H7 (cell line): ENCODE data around the gene NENF. TPM values are rescaled to one million over a fixed set of nuclear protein-coding genes. Genes with fewer than 3 reads are reported as not detected.
A peak's percentile ranks its signal among the peaks of the same experiment; 100 is the strongest.
"Not testable (repeated sequence)": the region's sequence is repeated elsewhere in the genome, so short reads cannot be mapped to it uniquely, and the experiment has no call there.

Experiments
- DNase-seq: peaks from one replicate; pipeline ENCODE4 v3.0.0; 2012
- H3K27me3 ChIP-seq: 2 replicates; pipeline ENCODE4 v1.6.0; 2011; ENCODE audit warnings: mild to moderate bottlenecking, low read length; ENCODE audit not compliant: control insufficient read depth, insufficient read depth
- H3K36me3 ChIP-seq: replicated peaks from 2 replicates; pipeline ENCODE4 v1.5.1; 2011; ENCODE audit warnings: low read length; ENCODE audit not compliant: control insufficient read depth, insufficient read depth
- H3K4me3 ChIP-seq: 2 replicates; pipeline ENCODE4 v1.5.1; 2011; ENCODE audit warnings: low read depth, mild to moderate bottlenecking, control low read depth, low read length, moderate library complexity; ENCODE audit not compliant: insufficient read depth
- total RNA-seq: library from RNA; depleted of rRNA; stranded (reverse); fragments of >200 nt; shearing (Covaris generic); gene quantifications from 2 replicates; pipeline ENCODE4 v1.2.3, GENCODE V29; 2014

The NENF gene
- total RNA-seq, 1 experiment from 2014 or later: 39.8 TPM

- H3K4me3 ChIP-seq: no peak overlapping the region
- no peaks in the 10 kb centered on the region for H3K36me3 ChIP-seq
- H3K27me3 ChIP-seq: no peaks in the 10 kb centered on the region
- peak; percentile 86 for DNase-seq
Measured at GRCh38 chr1:212477014-212477679, 44.4 kb downstream of the NENF start.

DNA sequence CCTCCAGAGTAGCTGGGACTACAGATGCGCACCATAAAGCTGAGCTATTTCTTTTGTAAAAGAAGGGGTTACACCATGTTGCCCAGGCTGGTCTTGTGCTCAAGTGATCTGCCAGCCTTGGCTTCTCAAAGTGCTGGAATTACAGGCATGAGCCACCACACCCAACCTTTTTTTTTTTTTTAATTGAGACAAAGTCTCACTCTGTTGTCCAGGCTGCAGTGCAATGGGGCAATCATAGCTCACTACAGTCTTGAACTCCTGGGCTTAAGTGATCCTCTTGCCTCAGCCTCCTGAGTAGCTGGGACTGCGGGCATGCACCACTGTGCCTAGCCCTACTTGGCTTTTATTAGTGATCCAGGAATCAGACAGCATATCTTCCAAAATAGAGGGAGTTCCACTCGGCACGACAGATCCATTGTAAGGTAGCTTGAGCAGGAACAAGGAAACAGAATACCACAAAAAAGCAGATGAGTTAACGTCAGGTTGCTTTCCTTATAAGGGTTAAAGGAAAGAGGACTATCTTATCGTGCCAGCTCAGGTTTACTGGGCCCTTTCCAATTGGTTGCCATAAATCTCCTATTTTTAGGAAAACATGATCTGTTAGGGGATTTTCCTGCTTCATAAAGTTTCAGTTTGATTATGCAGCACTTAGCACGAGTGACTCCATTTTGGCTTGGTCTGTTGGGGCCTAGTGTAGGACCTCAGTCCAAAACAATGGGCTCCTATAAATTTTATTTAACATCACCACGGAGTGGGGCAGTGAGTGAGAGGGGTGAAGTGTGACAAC lies 45.2 kb downstream of the NENF start:
- no peak for DNase-seq
- H3K4me3 ChIP-seq: no peak overlapping the region
- no peaks in the 10 kb centered on the region for H3K36me3 ChIP-seq
- H3K27me3 ChIP-seq: no peaks in the 10 kb centered on the region

GRCh38 chr1:212478467-212479025 lies 45.8 kb downstream of the NENF start:
- Histone ChIP-seq H3K36me3 (no peaks in the 10 kb centered on the region), H3K27me3 (no peaks in the 10 kb centered on the region), H3K4me3 (no peak overlapping the region)
- no peak for DNase-seq

DNA sequence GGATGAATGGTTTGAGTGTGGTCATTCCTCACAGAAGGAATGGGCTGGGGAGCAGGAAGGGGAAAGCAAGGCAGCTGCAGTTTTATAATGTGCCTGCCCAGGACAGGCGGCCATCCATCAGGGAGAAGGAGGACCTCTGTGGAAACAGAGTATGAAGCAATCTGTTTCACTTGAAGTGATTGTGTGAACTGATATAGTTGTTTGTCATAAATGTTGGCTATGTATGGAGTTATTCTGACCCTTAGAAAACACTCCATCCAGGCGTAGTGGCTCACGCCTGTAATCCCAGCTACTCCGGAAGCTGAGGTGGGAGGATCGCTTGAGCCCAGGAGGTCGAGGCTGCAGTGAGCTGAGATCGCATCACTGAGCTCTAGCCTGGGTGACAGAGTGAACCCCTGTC lies 46.5 kb downstream of the NENF start:
- no peak for DNase-seq
- Histone ChIP-seq H3K36me3 (no peaks in the 10 kb centered on the region), H3K4me3 (no peak overlapping the region), H3K27me3 (no peaks in the 10 kb centered on the region)

DNA sequence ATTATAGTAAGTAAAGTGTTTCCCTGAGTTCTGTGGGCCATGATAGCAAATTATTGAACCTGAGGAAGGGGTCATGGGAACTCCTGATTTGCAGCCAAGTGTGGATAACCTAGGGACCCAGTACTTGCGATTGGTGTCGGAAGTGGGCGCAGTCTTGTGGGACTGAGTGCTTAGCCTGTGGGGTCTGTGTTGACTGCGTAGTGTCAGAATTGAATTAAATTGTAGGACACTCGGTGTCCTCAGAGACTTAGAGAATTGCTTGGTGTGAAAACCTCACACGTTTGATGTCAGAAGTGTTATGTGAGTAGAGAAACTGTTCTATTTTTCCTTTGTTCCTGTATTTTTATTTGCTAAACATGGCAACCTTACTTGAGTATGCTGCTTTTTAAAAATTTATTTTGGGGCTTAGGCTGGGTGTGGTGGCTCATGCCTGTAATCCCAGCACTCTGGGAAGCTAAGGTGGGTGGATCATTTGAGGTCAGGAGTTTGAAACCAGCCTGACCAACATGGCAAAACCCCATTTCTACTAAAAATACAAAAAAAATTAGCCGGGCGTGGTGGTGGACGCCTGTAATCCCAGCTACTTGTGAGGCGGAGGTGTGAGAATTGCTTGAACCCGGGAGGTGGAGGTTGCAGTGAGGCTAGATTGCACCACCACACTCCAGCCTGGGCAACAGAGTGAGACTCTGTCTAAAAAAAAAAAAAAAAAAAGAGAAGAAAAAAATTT lies 48.2 kb downstream of the NENF start:
- not testable (repeated sequence) for H3K27me3 ChIP-seq, DNase-seq, H3K36me3 ChIP-seq, H3K4me3 ChIP-seq

GRCh38 chr1:212481438-212481767 lies 48.7 kb downstream of the NENF start:
- H3K27me3 ChIP-seq: no peaks in the 10 kb centered on the region
- no peak overlapping the region for H3K4me3 ChIP-seq
- DNase-seq: no peak
- H3K36me3 ChIP-seq: no peaks in the 10 kb centered on the region

DNA sequence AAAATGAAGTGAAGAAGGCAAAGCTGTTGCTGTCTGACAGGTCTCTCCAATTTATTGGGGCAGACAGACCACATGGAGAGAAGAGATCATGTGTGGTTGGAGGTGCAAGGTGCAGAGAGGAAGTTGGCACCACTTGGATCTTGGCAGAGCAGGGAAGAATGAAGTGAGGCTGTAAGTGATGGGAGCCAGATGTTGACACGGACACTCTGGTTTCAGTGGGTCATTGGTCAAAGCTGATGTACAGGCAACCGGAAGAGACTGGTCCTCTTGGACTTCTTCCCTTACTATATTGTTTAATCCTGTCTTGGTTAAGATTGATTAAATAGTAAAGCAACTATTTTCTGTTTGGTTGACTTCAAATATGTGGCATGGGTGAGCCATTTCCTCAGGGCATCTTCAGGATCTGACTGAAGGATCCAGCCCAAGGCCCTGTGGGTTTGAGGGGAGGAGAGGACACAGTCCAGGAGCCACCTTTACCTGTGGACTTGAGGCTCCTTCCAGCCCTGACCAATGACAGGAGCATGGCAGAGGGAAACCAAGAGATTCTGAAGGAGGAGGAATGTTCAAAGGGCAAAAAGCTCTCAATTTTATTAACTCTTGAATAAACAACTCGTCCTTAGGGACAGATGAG lies 49.4 kb downstream of the NENF start:
- Histone ChIP-seq H3K36me3 (no peaks in the 10 kb centered on the region), H3K4me3 (no peak overlapping the region), H3K27me3 (no peaks in the 10 kb centered on the region)
- no peak for DNase-seq

- DNase-seq: no peak
- Histone ChIP-seq H3K27me3 (no peaks in the 10 kb centered on the region), H3K4me3 (no peak overlapping the region), H3K36me3 (no peaks in the 10 kb centered on the region)
Measured at GRCh38 chr1:212482637-212483441, 50.1 kb downstream of the NENF start.

GRCh38 chr1:212484701-212485570 lies 52.2 kb downstream of the NENF start:
- Histone ChIP-seq H3K36me3 (no peaks in the 10 kb centered on the region), H3K4me3 (no peak overlapping the region), H3K27me3 (no peaks in the 10 kb centered on the region)
- no peak for DNase-seq

DNA sequence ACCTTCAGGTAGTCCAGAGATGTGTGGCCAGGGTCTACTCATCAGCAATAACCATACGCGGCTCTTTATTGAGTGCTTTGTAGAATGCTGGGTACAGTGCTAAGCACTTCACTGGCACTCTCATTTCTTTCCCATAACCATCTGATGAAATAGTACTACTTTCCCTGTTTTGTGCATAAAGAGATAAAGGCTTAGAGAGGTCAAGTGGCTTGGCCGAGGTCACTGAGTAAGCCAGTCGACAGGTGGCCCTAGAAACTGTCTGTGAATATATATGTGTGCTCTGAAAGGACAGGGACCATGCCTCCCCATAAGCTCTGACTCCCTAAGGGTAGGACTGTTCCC lies 52.8 kb downstream of the NENF start:
- Histone ChIP-seq H3K27me3 (no peaks in the 10 kb centered on the region), H3K4me3 (no peak overlapping the region), H3K36me3 (no peaks in the 10 kb centered on the region)
- DNase-seq: no peak

GRCh38 chr1:212485913-212486618 lies 53.3 kb downstream of the NENF start:
- DNase-seq: no peak

DNA sequence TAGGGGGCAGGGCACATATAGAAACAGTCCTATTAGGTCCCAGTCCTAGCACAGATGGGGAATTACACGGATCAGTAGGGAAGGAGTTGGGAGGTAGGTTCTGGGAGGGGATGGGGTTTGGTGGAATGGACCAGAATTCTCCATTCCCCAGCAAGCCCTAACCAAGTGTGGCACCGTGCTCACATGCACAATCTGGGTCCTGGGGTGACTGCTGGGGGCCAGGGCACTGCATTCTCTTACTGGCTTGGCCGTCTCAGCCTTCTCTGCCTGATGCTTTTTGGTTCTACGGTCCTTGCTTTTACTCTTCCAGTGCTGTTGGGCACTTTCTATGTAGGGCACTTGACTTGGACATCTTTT lies 53.9 kb downstream of the NENF start:
- no peak for DNase-seq
- no peaks in the 10 kb centered on the region for H3K36me3 ChIP-seq
- no peaks in the 10 kb centered on the region for H3K27me3 ChIP-seq
- H3K4me3 ChIP-seq: no peak overlapping the region

More at GRCh38 chr1:212485913-212486618, 53.3 kb downstream of the NENF start:
- Histone ChIP-seq H3K4me3 (no peak overlapping the region), H3K27me3 (no peaks in the 10 kb centered on the region), H3K36me3 (no peaks in the 10 kb centered on the region)

GRCh38 chr1:212487286-212487685 lies 54.6 kb downstream of the NENF start:
- Histone ChIP-seq H3K27me3 (no peaks in the 10 kb centered on the region), H3K36me3 (no peaks in the 10 kb centered on the region), H3K4me3 (no peak overlapping the region)
- no peak for DNase-seq
